T-cell (primary cell): ENCODE results near the gene SNX9. TPM values are rescaled to one million over a fixed set of nuclear protein-coding genes. Genes with fewer than 3 reads are reported as not detected.
A peak's percentile ranks its signal among the peaks of the same experiment; 100 is the strongest.
"Not testable (repeated sequence)": the region's sequence is repeated elsewhere in the genome, so short reads cannot be mapped to it uniquely, and the experiment has no call there.

Experiments
- ATAC-seq, 4 experiments: fragments of 200-7000 bp in 3 of 4; fragments of 150-1000 bp in 1 of 4; cut with Tn5 transposase; replicated peaks in 1 of 4; 1 replicate in 3 of 4; 2 replicates in 1 of 4; pipeline ENCODE4 v1.10.0; 2021; ENCODE audit warnings: moderate library complexity in 3 of 4, mild to moderate bottlenecking in 2 of 4, moderate number of reproducible peaks in 1 of 4
- CTCF ChIA-PET, 2 donors: fragments of 300-600 bp; sonication (Branson Sonifier 250); formaldehyde crosslinking; loops; one replicate each; lab custom pipeline; 2022; ENCODE audit warnings: antibody characterized with exemption in 2 of 2; lab: Charles Lee
- POLR2A ChIA-PET, 2 donors: fragments of 300-600 bp; sonication (Branson Sonifier 250); formaldehyde crosslinking; loops; one replicate each; lab custom pipeline; 2022; ENCODE audit warnings: antibody characterized with exemption in 2 of 2; lab: Charles Lee
- DNase-seq, 35 experiments: peaks; one replicate each; pipeline versions ENCODE4 v3.0.0 to v3.0.0-alpha.2; 2013 to 2023
- H3K27ac ChIP-seq: one replicate; pipeline ENCODE4 v1.5.1; 2013; ENCODE audit warnings: low read length
- H3K27me3 ChIP-seq, 2 experiments: replicated peaks in 1 of 2; 1 replicate in 1 of 2; 2 replicates in 1 of 2; pipeline versions ENCODE4 v1.6.1 to v1.7.0; 2013; ENCODE audit warnings: low read length in 1 of 2, mixed read lengths in 1 of 2; ENCODE audit not compliant: control insufficient read depth in 2 of 2, insufficient read depth in 2 of 2; ENCODE audit errors: extremely low read depth in 1 of 2
- H3K36me3 ChIP-seq, 2 donors: 1 replicate in 1 of 2; 2 replicates in 1 of 2; pipeline versions ENCODE4 v1.6.1 to v1.7.0; 2013; ENCODE audit warnings: low read length in 1 of 2; ENCODE audit not compliant: control insufficient read depth in 2 of 2, insufficient read depth in 1 of 2; ENCODE audit errors: extremely low read depth in 1 of 2
- H3K4me1 ChIP-seq, 2 experiments: 1 replicate in 1 of 2; 2 replicates in 1 of 2; pipeline versions ENCODE4 v1.6.1 to v1.7.0; 2013; ENCODE audit warnings: low read length in 2 of 2, mixed read lengths in 1 of 2; ENCODE audit not compliant: insufficient read depth in 2 of 2, control insufficient read depth in 1 of 2; ENCODE audit errors: extremely low read depth in 1 of 2
- H3K4me3 ChIP-seq, 2 donors: 1 replicate in 1 of 2; 2 replicates in 1 of 2; pipeline versions ENCODE4 v1.5.1 to v1.7.0; 2013; ENCODE audit warnings: mild to moderate bottlenecking in 2 of 2, low read length in 1 of 2, moderate library complexity in 1 of 2; ENCODE audit not compliant: control insufficient read depth in 1 of 2; ENCODE audit errors: extremely low read depth in 1 of 2
- H3K9me3 ChIP-seq: 2 replicates; pipeline ENCODE4 v1.7.0; 2013
- H3K27ac Mint-ChIP-seq, 2 donors: one replicate each; pipeline ENCODE4 v1.8.0; 2020 to 2021; ENCODE audit warnings: mild to moderate bottlenecking in 2 of 2, mixed read lengths in 2 of 2
- H3K27me3 Mint-ChIP-seq, 2 donors: one replicate each; pipeline ENCODE4 v1.8.0; 2021 to 2022; ENCODE audit warnings: mixed read lengths in 2 of 2
- H3K36me3 Mint-ChIP-seq: one replicate; pipeline ENCODE4 v1.8.0; 2021; ENCODE audit warnings: mixed read lengths
- H3K4me1 Mint-ChIP-seq, 3 donors: one replicate each; pipeline ENCODE4 v1.8.0; 2020 to 2022; ENCODE audit warnings: mixed read lengths in 3 of 3, mild to moderate bottlenecking in 1 of 3
- H3K4me3 Mint-ChIP-seq, 3 donors: one replicate each; pipeline ENCODE4 v1.8.0; 2020 to 2022; ENCODE audit warnings: mild to moderate bottlenecking in 3 of 3, mixed read lengths in 3 of 3, moderate library complexity in 3 of 3
- H3K9me3 Mint-ChIP-seq, 3 donors: one replicate each; pipeline ENCODE4 v1.8.0; 2020 to 2022; ENCODE audit warnings: mixed read lengths in 3 of 3
- whole genome bisulfite sequencing: methylation state at CpG from one replicate; pipeline ENCODE4 v1.1.5; 2013; ENCODE audit warnings: missing lambda C conversion rate; ENCODE audit not compliant: insufficient coverage; 5-methylcytosine and 5-hydroxymethylcytosine counted together
- total RNA-seq, 35 experiments: library from RNA in 6 of 35; stranded (reverse) in 6 of 35; fragments of 120-200 nt in 1 of 35; gene quantifications; one replicate each; pipeline versions ENCODE4 v1.2.1 to v1.2.4 and lab custom pipeline; 2013 to 2026

The SNX9 gene
- total RNA-seq, 5 donors from 2014 or later (not counting 1 experiment from before 2014, with no cell fraction given): 20.5 to 25.9 (median 23.7) TPM

GRCh38 chr6:157840776-157841175 lies 17.7 kb downstream of the SNX9 start:
- Histone ChIP-seq H3K27ac (no peak overlapping the region), H3K9me3 (no peaks in the 10 kb centered on the region), H3K4me1 (peaks cover 0 to under 1% of the 10 kb centered on the region in 2 experiments), H3K27me3 (no peaks in the 10 kb centered on the region), H3K4me3 (no peak overlapping the region), H3K36me3 (no peaks in the 10 kb centered on the region)
- no peak overlapping the region for H3K27ac Mint-ChIP-seq
- POLR2A ChIA-PET: interaction anchor here in 1 of 2 donors (0.7 kb wide), 1 partner anchor 29 kb away, joined by 4 read pairs; no protein-coding TSS in a partner anchor
- no peaks in the 10 kb centered on the region for H3K9me3 Mint-ChIP-seq
- H3K36me3 Mint-ChIP-seq: peaks cover 25% of the 10 kb centered on the region
- peak overlapping the region in 1 of 3 donors; percentile 7 for H3K4me3 Mint-ChIP-seq
- ATAC-seq: no peak
- CTCF ChIA-PET: interaction anchor here (0.6 to 1.2 kb wide), 5 partner anchors 11 to 175 kb away, joined by 3 to 10 read pairs (median 4); no protein-coding TSS in a partner anchor
- no peak for DNase-seq
- H3K4me1 Mint-ChIP-seq: peaks cover 70 to 78% (median 75%) of the 10 kb centered on the region in 3 donors
- WGBS: 86% methylated on average over 5 of the region's 6 CpGs
- H3K27me3 Mint-ChIP-seq: no peaks in the 10 kb centered on the region

- Mint-ChIP-seq H3K27ac (peak overlapping the region in 1 of 2 donors; percentile 39), H3K36me3 (peaks cover 26% of the 10 kb centered on the region), H3K9me3 (no peaks in the 10 kb centered on the region), H3K4me3 (peak overlapping the region in 1 of 3 donors; percentile 7), H3K27me3 (no peaks in the 10 kb centered on the region), H3K4me1 (peaks cover 72 to 79% (median 75%) of the 10 kb centered on the region in 3 donors)
- no peak overlapping the region for H3K4me3 ChIP-seq
- no peaks in the 10 kb centered on the region for H3K9me3 ChIP-seq
- no peaks in the 10 kb centered on the region for H3K36me3 ChIP-seq
- no peak overlapping the region for H3K27ac ChIP-seq
- ATAC-seq (peak in 1 of 4 experiments; percentile 23), DNase-seq (no peak)
- ChIA-PET POLR2A (interaction anchor here (0.5 kb wide), 2 partner anchors 9 to 15 kb away, joined by 3 to 5 read pairs; no protein-coding TSS in a partner anchor), CTCF (interaction anchor here in 1 of 2 donors (1.2 kb wide), 1 partner anchor 77 kb away, joined by 3 read pairs; no protein-coding TSS in a partner anchor)
- H3K27me3 ChIP-seq: no peaks in the 10 kb centered on the region
- H3K4me1 ChIP-seq: peaks cover 0 to 3% of the 10 kb centered on the region in 2 experiments
- 43% methylated on average over 1 of the region's 2 CpGs for WGBS
These were observed 18.3 kb downstream of the SNX9 start for GRCh38 chr6:157841211-157841840.

- no peaks in the 10 kb centered on the region for H3K36me3 ChIP-seq
- Mint-ChIP-seq H3K4me3 (no peak overlapping the region), H3K27me3 (no peaks in the 10 kb centered on the region), H3K36me3 (peaks cover 23% of the 10 kb centered on the region), H3K9me3 (no peaks in the 10 kb centered on the region), H3K4me1 (peaks cover 72 to 76% (median 75%) of the 10 kb centered on the region in 3 donors), H3K27ac (no peak overlapping the region)
- no peaks in the 10 kb centered on the region for H3K27me3 ChIP-seq
- DNase-seq (no peak), ATAC-seq (no peak)
- H3K4me1 ChIP-seq: peaks cover 0 to 6% of the 10 kb centered on the region in 2 experiments
- H3K27ac ChIP-seq: no peak overlapping the region
- no peak overlapping the region for H3K4me3 ChIP-seq
- H3K9me3 ChIP-seq: no peaks in the 10 kb centered on the region
- CTCF ChIA-PET: no interaction called here
- 100% methylated on average over 3 of the region's 4 CpGs for WGBS
- POLR2A ChIA-PET: no interaction called here
These were observed 19.2 kb downstream of the SNX9 start for GRCh38 chr6:157842212-157842611.

GRCh38 chr6:157844196-157844595 lies 21.1 kb downstream of the SNX9 start:
- peak overlapping the region in 1 of 3 donors; percentile 6 for H3K4me3 Mint-ChIP-seq

GRCh38 chr6:157845493-157846259 lies 22.6 kb downstream of the SNX9 start:
- Mint-ChIP-seq H3K9me3 (peaks cover 0 to 4% (median 0%) of the 10 kb centered on the region in 3 donors), H3K27ac (peak overlapping the region in 1 of 2 donors; percentile 34), H3K4me3 (peak overlapping the region in 1 of 3 donors; percentile 26), H3K27me3 (no peaks in the 10 kb centered on the region), H3K36me3 (peaks cover 35% of the 10 kb centered on the region), H3K4me1 (peaks cover 73 to 80% (median 75%) of the 10 kb centered on the region in 3 donors)
- no peaks in the 10 kb centered on the region for H3K9me3 ChIP-seq
- H3K4me3 ChIP-seq: no peak overlapping the region
- no peak overlapping the region for H3K27ac ChIP-seq
- H3K27me3 ChIP-seq: no peaks in the 10 kb centered on the region
- no peaks in the 10 kb centered on the region for H3K36me3 ChIP-seq
- WGBS: 100% methylated on average over 5 of the region's 6 CpGs
- ATAC-seq (no peak), DNase-seq (no peak)
- POLR2A ChIA-PET: interaction anchor here (0.6 to 0.7 kb wide), 3 partner anchors 11 to 38 kb away, joined by 3 to 12 read pairs (median 4); no protein-coding TSS in a partner anchor
- CTCF ChIA-PET: interaction anchor here in 1 of 2 donors (0.8 to 1.3 kb wide), 4 partner anchors 10 to 90 kb away, joined by 3 to 4 read pairs (median 3); no protein-coding TSS in a partner anchor
- H3K4me1 ChIP-seq: peaks cover 0 to 12% of the 10 kb centered on the region in 2 experiments

More at GRCh38 chr6:157844196-157844595, 21.1 kb downstream of the SNX9 start:
- H3K36me3 Mint-ChIP-seq: peaks cover 24% of the 10 kb centered on the region
- H3K4me1 Mint-ChIP-seq: peaks cover 74 to 80% (median 77%) of the 10 kb centered on the region in 3 donors
- H3K9me3 ChIP-seq, H3K36me3 ChIP-seq, H3K27ac Mint-ChIP-seq, H3K4me1 ChIP-seq, ATAC-seq, DNase-seq, H3K9me3 Mint-ChIP-seq, H3K27me3 Mint-ChIP-seq, H3K27me3 ChIP-seq, H3K4me3 ChIP-seq, H3K27ac ChIP-seq: not testable (repeated sequence)
- no CpG with 5 or more reads among the region's 3 CpGs for WGBS
- ChIA-PET POLR2A (interaction anchor here in 1 of 2 donors (0.7 to 1.0 kb wide), 2 partner anchors 28 to 73 kb away, joined by 5 to 9 read pairs; no protein-coding TSS in a partner anchor), CTCF (interaction anchor here in 1 of 2 donors (0.7 kb wide), 1 partner anchor 54 kb away, joined by 3 read pairs; no protein-coding TSS in a partner anchor)

GRCh38 chr6:157847846-157848245 lies 24.8 kb downstream of the SNX9 start:
- Histone ChIP-seq H3K27me3 (no peaks in the 10 kb centered on the region), H3K27ac (no peak overlapping the region), H3K36me3 (no peaks in the 10 kb centered on the region), H3K4me3 (no peak overlapping the region), H3K4me1 (peaks cover 0 to 12% of the 10 kb centered on the region in 2 experiments), H3K9me3 (peaks cover 2% of the 10 kb centered on the region)
- Mint-ChIP-seq H3K27ac (no peak overlapping the region), H3K4me1 (peaks cover 52 to 60% (median 56%) of the 10 kb centered on the region in 3 donors), H3K4me3 (no peak overlapping the region), H3K36me3 (peaks cover 36% of the 10 kb centered on the region), H3K27me3 (no peaks in the 10 kb centered on the region), H3K9me3 (peaks cover 6% of the 10 kb centered on the region in 3 donors)
- ATAC-seq (no peak), DNase-seq (no peak)
- CTCF ChIA-PET: interaction anchor here in 1 of 2 donors (0.6 kb wide), 1 partner anchor 806 kb away, joined by 4 read pairs; no protein-coding TSS in a partner anchor
- WGBS: no CpG with 5 or more reads among the region's 2 CpGs
- POLR2A ChIA-PET: interaction anchor here in 1 of 2 donors (0.6 kb wide), 1 partner anchor 24 kb away, joined by 4 read pairs; no protein-coding TSS in a partner anchor
